Prostate gland (tissue), 2 donors: ENCODE results near the gene LAD1. TPM values are rescaled to one million over a fixed set of nuclear protein-coding genes. Genes with fewer than 3 reads are reported as not detected.

Experiments used
- DNase-seq: peaks from one replicate; pipeline ENCODE4 v3.0.0-alpha.2; 2019; ENCODE audit warnings: low spot score
- H3K27ac ChIP-seq, 2 donors: fragments of 200-600 bp; sonication (generic); 2 replicates each; pipeline ENCODE4 v1.5.1; 2017 to 2019
- H3K27me3 ChIP-seq: fragments of 200-600 bp; sonication (generic); replicated peaks from 2 replicates; pipeline ENCODE4 v1.5.1; 2019; ENCODE audit not compliant: insufficient read depth
- H3K36me3 ChIP-seq, 2 donors: fragments of 200-600 bp; sonication (generic); 1 replicate in 1 of 2; 2 replicates in 1 of 2; pipeline versions ENCODE4 v1.5.1 to v1.8.1; 2017 to 2019
- H3K4me1 ChIP-seq: fragments of 200-600 bp; sonication (generic); replicated peaks from 2 replicates; pipeline ENCODE4 v1.5.1; 2019
- H3K4me3 ChIP-seq, 2 donors: fragments of 200-600 bp; sonication (generic); 2 replicates each; pipeline ENCODE4 v1.5.1; 2017 to 2019
- H3K9me3 ChIP-seq: fragments of 200-600 bp; sonication (generic); 2 replicates; pipeline ENCODE4 v1.5.1; 2017
- CTCF ChIP-seq, 4 experiments: fragments of 200-600 bp in 2 of 4; fragments of 450-650 bp in 2 of 4; sonication (generic) in 2 of 4; IDR thresholded peaks; 1 replicate in 3 of 4; 2 replicates in 1 of 4; pipeline ENCODE4 v1.5.1; 2016 to 2019; ENCODE audit warnings: antibody characterized with exemption in 4 of 4, mild to moderate bottlenecking in 2 of 4, moderate library complexity in 2 of 4
- POLR2A ChIP-seq: fragments of 450-650 bp; IDR thresholded peaks from one replicate; pipeline ENCODE4 v1.6.1; 2016; ENCODE audit warnings: antibody characterized with exemption, mild to moderate bottlenecking
- POLR2AphosphoS5 ChIP-seq: sonication (generic); formaldehyde crosslinking; IDR thresholded peaks from one replicate; pipeline ENCODE4 v1.6.1; 2017; ENCODE audit warnings: antibody characterized with exemption
- WGBS: methylation state at CpG from one replicate; pipeline ENCODE4 v1.1.5; 2018; 5-methylcytosine and 5-hydroxymethylcytosine counted together
- intact Hi-C: fragments of 100-400 bp; cut with DNase I; formaldehyde crosslinking; loops from one replicate; pipeline ENCODE4 v1.14.2; 2022
- total RNA-seq, 2 donors: library from RNA; depleted of rRNA; stranded (reverse); fragments of >200 nt; gene quantifications; one replicate each; pipeline ENCODE4 v1.1.0, GENCODE V29; 2016

The LAD1 gene
- total RNA-seq, 2 donors from 2014 or later: 12.8 to 26.8 TPM

DNA sequence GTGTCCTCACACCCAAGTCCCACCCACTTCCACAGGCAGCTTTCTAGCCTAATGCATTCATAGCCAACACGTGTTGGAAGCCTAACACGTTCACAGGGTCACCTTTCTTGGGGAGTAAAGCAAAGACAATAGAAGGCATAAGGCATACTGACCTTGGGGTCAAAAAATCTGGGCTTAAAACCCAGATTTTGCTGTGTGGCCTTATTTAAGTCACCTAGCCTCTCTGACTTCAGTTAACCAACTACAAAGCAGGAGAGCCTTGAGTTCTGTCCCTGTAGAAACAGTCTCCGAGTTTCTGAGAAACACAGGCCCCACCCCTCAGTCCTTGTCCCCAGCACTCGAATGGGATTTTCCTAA is 23.0 kb downstream of the LAD1 start:
- Histone ChIP-seq H3K4me1 (no peaks in the 10 kb centered on the region), H3K4me3 (no peak overlapping the region), H3K9me3 (no peaks in the 10 kb centered on the region), H3K27me3 (no peaks in the 10 kb centered on the region), H3K36me3 (no peaks in the 10 kb centered on the region), H3K27ac (no peak overlapping the region)
- DNase-seq: no peak
- TF ChIP-seq POLR2A (no peak), CTCF (IDR thresholded peaks at IDR 0.05) (no peak), POLR2AphosphoS5 (no peak)
- intact Hi-C loops: no loop called here
- 31% methylated on average over 4 of the region's 4 CpGs for WGBS

DNA sequence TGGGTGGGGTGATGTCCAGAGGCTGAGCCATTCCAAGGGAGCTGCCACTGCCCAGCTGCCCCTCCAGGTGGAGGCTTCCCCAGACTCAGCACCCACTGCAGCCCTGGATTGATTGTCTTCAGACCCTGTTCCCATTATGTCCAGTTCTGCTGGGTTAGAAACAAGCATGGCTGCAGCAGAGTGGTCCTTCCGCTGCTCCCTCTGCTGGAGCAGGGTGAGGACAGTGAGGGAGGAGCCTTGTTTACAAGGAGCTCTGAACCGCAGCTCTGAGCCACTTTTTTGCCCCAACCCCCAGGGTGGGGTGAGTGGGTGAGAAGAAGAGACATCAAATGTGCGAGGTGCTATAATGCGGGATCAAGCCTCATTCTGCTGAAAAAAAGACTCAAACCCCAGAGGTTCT is 24.0 kb downstream of the LAD1 start:
- H3K4me1 ChIP-seq: no peaks in the 10 kb centered on the region
- H3K27me3 ChIP-seq: no peaks in the 10 kb centered on the region
- H3K9me3 ChIP-seq: no peaks in the 10 kb centered on the region
- TF ChIP-seq CTCF (IDR thresholded peaks at IDR 0.05) (no peak), POLR2A (no peak), POLR2AphosphoS5 (no peak)
- WGBS: 60% methylated on average over 4 of the region's 4 CpGs
- H3K36me3 ChIP-seq: no peaks in the 10 kb centered on the region
- intact Hi-C loops: no loop called here
- H3K27ac ChIP-seq: no peak overlapping the region
- no peak overlapping the region for H3K4me3 ChIP-seq
- DNase-seq: no peak

DNA sequence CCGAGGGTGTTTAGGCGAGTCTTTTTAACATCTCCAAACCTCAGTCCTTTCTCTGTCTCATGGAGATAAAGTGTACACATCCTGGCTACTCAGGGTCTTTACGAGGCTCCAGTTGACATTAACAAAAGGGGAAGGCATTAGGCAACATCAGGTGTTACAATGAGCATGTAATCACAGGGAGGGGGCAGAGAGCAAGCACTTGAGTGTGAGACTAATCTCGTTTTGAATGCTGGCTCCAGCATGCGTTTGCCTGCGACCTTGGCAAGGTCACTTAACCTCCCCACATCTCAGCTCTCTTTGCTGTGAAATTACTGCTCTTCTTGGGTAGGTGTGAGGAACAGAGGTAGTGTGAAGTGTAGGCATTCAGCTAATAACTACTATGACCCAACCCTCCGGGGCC is 24.8 kb downstream of the LAD1 start:
- no peak overlapping the region for H3K4me3 ChIP-seq
- no peaks in the 10 kb centered on the region for H3K36me3 ChIP-seq
- H3K9me3 ChIP-seq: no peaks in the 10 kb centered on the region
- H3K27ac ChIP-seq: no peak overlapping the region
- TF ChIP-seq POLR2AphosphoS5 (no peak), POLR2A (no peak), CTCF (IDR thresholded peaks at IDR 0.05) (no peak)
- no peaks in the 10 kb centered on the region for H3K4me1 ChIP-seq
- intact Hi-C loops: no loop called here
- DNase-seq: no peak
- H3K27me3 ChIP-seq: no peaks in the 10 kb centered on the region
- WGBS: 31% methylated on average over 7 of the region's 7 CpGs

GRCh38 chr1:201371792-201372191 is 27.3 kb downstream of the LAD1 start:
- 62% methylated on average over 6 of the region's 6 CpGs for WGBS
- H3K27ac ChIP-seq: no peak overlapping the region
- H3K9me3 ChIP-seq: no peaks in the 10 kb centered on the region
- H3K4me3 ChIP-seq: no peak overlapping the region
- no peak for DNase-seq
- no peaks in the 10 kb centered on the region for H3K4me1 ChIP-seq
- intact Hi-C loops: no loop called here
- no peaks in the 10 kb centered on the region for H3K27me3 ChIP-seq
- TF ChIP-seq CTCF (IDR thresholded peaks at IDR 0.05) (no peak), POLR2AphosphoS5 (no peak), POLR2A (no peak)
- no peaks in the 10 kb centered on the region for H3K36me3 ChIP-seq

- Histone ChIP-seq H3K27me3 (no peaks in the 10 kb centered on the region), H3K27ac (no peak overlapping the region), H3K4me1 (no peaks in the 10 kb centered on the region), H3K36me3 (no peaks in the 10 kb centered on the region), H3K4me3 (no peak overlapping the region), H3K9me3 (no peaks in the 10 kb centered on the region)
- intact Hi-C loops: no loop called here
- WGBS: 90% methylated on average over 9 of the region's 9 CpGs
- no peak for TF ChIP-seq CTCF (IDR thresholded peaks at IDR 0.05)
- no peak for TF ChIP-seq POLR2AphosphoS5
- TF ChIP-seq POLR2A: no peak
- DNase-seq: no peak
Observed at GRCh38 chr1:201371276-201371675, 27.8 kb downstream of the LAD1 start.
